Measurements from ENCODE around the gene ZFYVE28.
A peak's percentile ranks its signal among the peaks of the same experiment; 100 is the strongest.

The ZFYVE28 gene

DNA sequence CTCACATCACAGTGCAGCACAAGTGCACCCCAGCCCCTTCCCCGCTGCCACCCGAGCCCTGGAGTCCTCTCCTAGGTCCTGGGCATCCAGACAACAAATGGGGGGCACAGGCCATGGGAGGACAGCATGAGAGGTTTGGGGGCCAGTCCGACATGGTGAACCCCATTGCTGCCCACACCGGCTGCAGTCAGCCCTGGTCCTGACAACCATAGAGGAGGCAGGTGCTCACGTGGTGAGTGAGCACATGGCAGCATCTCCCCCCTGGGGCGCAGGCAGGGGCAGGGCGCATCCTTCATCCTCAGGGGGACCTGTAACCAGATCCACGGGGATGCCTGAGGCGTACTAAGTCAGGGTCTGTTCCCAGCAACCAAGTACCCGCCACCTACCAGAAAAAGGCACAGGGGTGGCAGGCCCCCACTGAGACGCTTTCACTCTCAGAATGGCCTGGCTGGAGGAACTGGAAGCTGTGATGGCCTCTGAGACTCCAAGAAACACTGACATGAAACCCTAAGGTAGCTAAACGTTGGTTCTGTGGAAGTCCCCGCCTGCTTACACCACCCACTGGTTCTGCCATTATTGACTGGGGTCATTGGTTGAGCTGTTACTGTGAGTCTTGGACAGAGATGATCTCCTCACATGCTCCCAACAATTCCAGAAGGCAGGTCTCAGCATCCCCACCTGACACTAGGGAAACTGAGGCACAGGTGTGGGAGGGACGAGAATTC is 6.5 kb downstream of the ZFYVE28 start:
- Mint-ChIP-seq H3K27me3 (peaks cover 26% of the 10 kb centered on the region), H3K4me3 (peak overlapping the region; percentile 63 to 87), H3K9me3 (no peaks in the 10 kb centered on the region), H3K27ac (peak overlapping the region; percentile 34 to 92), H3K4me1 (peaks cover 73% of the 10 kb centered on the region)
- ATAC-seq (peak; percentile 21), DNase-seq (peak; percentile 42 to 57)

DNA sequence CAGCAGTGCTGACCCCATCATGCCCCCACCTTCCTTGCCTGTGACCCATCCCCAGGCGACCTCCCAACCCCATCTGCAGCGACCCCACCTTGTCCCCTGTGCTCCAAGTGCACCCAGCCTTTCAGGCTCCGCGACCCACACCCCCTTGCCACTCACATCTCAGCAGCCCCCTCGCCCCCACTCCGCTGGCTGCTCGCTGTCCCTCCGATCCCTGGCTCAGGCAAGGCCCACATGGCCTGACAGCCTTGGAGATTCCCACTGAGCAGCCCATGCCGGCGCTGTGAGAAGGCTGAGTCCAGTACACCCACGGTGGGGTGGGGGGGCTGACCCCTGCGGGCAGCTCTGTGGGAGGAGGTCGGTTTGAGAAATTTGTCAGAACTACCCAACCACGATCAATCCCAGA is 9.1 kb downstream of the ZFYVE28 start:
- no peak overlapping the region for H3K4me3 Mint-ChIP-seq

DNA sequence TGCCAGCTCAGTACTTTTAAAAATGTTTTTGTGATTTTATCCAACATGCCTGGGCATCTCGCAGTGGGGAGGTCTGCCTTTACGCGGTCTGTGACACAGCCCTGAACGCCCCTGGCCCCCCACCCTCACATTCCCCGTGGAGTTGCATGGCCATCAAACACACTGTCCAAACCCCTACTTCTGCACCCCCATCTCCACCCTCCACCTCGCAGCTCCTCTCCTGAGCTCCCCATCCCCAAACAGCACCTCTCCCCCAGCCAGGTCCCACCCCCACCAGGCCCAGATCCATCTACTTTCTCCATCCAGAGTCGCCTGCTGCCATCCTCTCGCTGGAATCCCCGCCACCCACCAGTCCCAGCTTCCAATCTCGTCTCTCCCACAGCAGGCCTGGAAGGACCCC is 9.5 kb downstream of the ZFYVE28 start:
- Mint-ChIP-seq H3K9me3 (no peaks in the 10 kb centered on the region), H3K27me3 (no peaks in the 10 kb centered on the region), H3K4me1 (peaks cover 58% of the 10 kb centered on the region), H3K4me3 (no peak overlapping the region), H3K27ac (no peak overlapping the region)
- DNase-seq = no peak
- no peak for ATAC-seq

More for the DNA sequence above, 9.1 kb downstream of the ZFYVE28 start:
- H3K9me3 Mint-ChIP-seq = no peaks in the 10 kb centered on the region
- DNase-seq (no peak), ATAC-seq (no peak)
- H3K4me1 Mint-ChIP-seq = peaks cover 62% of the 10 kb centered on the region
- H3K27ac Mint-ChIP-seq = no peak overlapping the region
- peaks cover 2% of the 10 kb centered on the region for H3K27me3 Mint-ChIP-seq

DNA sequence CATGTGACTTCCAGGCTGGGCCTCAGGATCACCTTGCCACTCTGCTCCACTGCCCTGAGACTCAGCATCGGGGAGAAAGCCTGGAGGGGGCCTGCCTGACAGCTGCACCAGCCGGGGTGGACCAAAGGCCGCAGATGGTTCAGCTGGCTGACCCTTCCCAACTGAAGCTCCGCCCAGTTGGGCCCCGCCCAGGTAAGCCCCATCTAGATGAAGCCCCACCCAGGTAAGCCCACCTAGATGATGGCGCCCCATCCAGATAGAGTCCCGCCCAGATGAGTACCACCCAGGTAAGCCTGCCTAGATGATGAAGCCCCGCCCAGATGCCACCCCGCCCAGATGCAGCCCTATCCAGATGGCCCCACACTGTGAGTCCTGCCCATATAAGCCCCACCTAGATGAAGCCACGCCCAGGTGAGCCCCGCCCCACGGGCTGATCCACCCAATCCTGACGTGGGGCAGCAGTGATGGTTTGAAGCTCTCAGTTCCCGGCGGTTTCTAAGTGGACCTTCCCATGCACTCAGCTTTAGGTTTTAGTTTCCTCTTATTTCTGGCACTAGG is 10.0 kb downstream of the ZFYVE28 start:
- no peak overlapping the region for H3K4me3 Mint-ChIP-seq
- no peaks in the 10 kb centered on the region for H3K27me3 Mint-ChIP-seq
- peaks cover 53% of the 10 kb centered on the region for H3K4me1 Mint-ChIP-seq
- ATAC-seq (no peak), DNase-seq (peak in 1 of 2 donors; percentile 28)
- H3K9me3 Mint-ChIP-seq = no peaks in the 10 kb centered on the region
- H3K27ac Mint-ChIP-seq = no peak overlapping the region

DNA sequence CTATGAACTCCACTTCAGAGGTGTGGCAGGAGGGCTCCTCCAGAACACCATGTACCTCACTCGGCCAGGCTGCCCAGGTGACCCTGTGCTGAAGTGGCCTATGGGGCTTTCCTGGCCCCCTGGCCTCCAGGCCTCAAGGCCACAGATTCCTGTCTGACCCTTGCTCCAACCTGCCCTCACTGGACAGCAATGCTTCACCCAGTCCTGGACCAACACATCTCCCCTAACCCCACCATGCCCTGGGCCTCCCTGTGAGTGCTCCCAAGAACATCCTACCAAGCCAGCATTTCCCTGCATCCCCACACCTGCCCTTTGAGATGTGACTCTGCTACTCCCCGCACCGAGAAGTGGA is 10.5 kb downstream of the ZFYVE28 start:
- peaks cover 3% of the 10 kb centered on the region for H3K27me3 Mint-ChIP-seq
- H3K4me1 Mint-ChIP-seq = peaks cover 48% of the 10 kb centered on the region
- no peak overlapping the region for H3K4me3 Mint-ChIP-seq
- H3K27ac Mint-ChIP-seq = no peak overlapping the region
- ATAC-seq (no peak), DNase-seq (no peak)
- H3K9me3 Mint-ChIP-seq = no peaks in the 10 kb centered on the region

DNA sequence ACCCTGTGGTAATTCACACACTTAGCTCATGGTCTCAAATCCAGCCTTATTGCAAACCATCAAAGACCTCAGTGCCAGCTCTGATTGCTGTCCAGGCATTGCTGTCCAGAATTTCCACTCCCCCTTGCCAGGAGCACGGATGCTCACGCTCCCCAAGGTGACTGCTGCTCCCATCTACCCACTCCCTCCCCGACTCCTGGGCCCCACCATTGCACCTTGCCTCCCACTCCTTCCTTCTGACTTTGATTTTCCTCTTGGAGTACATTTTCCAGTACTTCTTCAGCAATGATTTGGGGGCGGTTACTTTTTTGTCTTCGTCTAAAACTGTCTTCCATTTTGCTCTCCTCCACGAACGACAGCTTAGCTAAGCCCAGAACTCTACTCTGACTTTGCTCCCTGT is 11.5 kb downstream of the ZFYVE28 start:
- ATAC-seq = no peak
- Mint-ChIP-seq H3K27ac (no peak overlapping the region), H3K4me1 (peaks cover 45% of the 10 kb centered on the region), H3K27me3 (peaks cover 13% of the 10 kb centered on the region), H3K9me3 (no peaks in the 10 kb centered on the region), H3K4me3 (no peak overlapping the region)
- DNase-seq = no peak

DNA sequence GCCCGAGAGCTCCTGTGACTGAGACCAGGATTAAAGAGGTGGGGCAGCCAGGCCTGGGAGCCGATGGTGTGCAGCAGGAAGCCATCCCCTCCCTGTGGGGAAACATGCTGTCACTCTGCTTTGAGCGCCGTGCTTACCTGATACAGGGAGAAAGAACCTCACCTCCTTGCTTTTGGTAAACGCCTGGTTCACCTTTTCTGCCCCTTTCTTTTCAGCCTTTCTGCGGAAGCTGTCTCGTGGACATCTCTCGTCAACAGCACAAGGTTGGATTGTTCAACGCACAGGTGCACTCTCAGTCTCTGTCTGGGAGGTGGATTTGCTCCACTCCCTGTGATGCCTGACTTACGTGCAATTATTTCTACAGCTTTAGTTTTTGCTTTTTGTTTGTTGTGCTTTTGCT is 12.0 kb downstream of the ZFYVE28 start:
- H3K27me3 Mint-ChIP-seq = peaks cover 18% of the 10 kb centered on the region
- no peak overlapping the region for H3K27ac Mint-ChIP-seq
- DNase-seq = no peak
- peaks cover 45% of the 10 kb centered on the region for H3K4me1 Mint-ChIP-seq
- no peak for ATAC-seq
- H3K4me3 Mint-ChIP-seq = no peak overlapping the region
- H3K9me3 Mint-ChIP-seq = no peaks in the 10 kb centered on the region

DNA sequence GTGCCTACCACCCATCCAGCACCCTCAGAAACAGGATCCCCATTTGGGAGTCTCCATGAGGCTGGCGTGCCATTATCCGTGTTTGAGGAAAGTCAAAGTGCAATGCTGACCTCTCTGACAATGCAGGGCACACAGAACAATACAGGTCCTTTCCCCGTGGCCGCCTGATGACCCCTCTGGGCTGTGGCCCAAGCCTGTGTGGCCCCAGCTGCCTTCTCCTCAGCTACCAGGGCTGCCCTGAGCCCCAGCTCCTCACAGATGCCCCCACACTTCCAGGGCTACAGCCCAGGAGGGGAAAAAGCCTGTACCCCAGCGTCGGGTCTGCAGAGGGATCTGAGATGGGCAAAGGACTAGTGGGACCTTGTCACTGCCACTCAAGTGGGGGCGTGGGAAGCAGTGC is 15.5 kb downstream of the ZFYVE28 start:
- no peak overlapping the region for H3K27ac Mint-ChIP-seq
- H3K4me1 Mint-ChIP-seq = peaks cover 20% of the 10 kb centered on the region
- H3K4me3 Mint-ChIP-seq = no peak overlapping the region
- DNase-seq (no peak), ATAC-seq (no peak)
- H3K27me3 Mint-ChIP-seq = peaks cover 19% of the 10 kb centered on the region
- H3K9me3 Mint-ChIP-seq = no peaks in the 10 kb centered on the region

DNA sequence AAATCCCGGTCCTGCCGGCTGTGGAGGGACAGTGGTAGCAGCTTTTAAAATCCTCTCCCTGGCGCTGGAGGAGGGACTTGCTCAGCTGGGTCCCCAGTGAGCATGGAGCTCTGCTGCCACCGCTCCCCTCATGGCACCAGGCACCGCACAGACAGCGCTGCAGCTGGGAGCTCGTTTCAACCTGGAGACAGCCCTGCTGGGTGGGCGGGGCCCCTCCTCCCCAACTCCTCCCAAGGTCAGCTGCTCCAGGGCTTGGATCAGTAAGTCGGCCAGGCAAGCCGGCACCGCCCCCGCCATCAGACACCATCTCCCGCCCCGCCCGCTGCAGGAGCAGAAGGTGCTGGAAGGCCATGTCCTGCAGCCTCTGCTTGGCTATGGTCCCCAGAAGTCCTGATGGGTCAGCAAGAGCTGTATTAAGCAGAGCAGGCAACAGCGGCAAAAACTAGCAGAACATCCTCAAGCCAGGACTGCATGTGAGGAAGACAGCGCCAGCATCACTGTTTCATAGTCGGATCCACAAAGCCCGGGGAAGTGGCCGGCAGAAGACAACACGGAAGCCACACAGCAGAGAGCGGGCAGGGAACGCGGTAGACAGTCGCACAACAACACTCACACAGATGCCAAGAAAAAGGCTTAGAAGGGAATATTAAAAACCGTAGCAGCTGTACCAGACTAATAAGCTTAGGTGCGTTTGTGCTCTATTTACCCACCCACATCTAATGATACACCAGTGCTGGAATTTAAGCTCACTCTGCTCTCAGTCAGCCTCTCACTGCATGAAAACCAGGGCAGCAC is 16.2 kb downstream of the ZFYVE28 start:
- peaks cover 19% of the 10 kb centered on the region for H3K27me3 Mint-ChIP-seq
- ATAC-seq (peak; percentile 37), DNase-seq (peak in 1 of 2 donors; percentile 25)
- H3K4me1 Mint-ChIP-seq = peaks cover 19% of the 10 kb centered on the region
- no peaks in the 10 kb centered on the region for H3K9me3 Mint-ChIP-seq
- peak overlapping the region; percentile 58 to 74 for H3K4me3 Mint-ChIP-seq
- H3K27ac Mint-ChIP-seq = no peak overlapping the region

DNA sequence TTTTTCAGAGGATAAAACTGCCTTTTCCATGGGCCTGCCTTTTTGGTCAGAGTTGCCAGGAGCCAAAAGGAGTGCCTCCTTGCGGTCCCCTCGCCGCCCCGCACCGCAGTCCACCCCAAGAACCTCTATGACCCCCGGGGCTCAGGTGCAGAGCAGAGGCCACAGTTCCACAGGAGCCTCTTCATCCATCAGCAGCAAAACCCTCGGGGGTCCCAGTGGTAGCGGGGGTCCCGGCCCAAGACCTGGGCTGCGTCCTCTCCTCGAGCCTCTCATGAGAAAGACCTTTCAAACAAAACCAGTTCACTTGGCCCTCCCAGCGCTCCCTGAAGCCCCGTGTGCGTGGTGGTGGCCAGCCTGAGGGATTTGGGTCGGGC is 16.8 kb downstream of the ZFYVE28 start:
- Mint-ChIP-seq H3K27ac (no peak overlapping the region), H3K9me3 (no peaks in the 10 kb centered on the region), H3K27me3 (peaks cover 19% of the 10 kb centered on the region), H3K4me1 (peaks cover 14% of the 10 kb centered on the region), H3K4me3 (peak overlapping the region; percentile 58 to 74)
- ATAC-seq (peak; percentile 10), DNase-seq (no peak)

DNA sequence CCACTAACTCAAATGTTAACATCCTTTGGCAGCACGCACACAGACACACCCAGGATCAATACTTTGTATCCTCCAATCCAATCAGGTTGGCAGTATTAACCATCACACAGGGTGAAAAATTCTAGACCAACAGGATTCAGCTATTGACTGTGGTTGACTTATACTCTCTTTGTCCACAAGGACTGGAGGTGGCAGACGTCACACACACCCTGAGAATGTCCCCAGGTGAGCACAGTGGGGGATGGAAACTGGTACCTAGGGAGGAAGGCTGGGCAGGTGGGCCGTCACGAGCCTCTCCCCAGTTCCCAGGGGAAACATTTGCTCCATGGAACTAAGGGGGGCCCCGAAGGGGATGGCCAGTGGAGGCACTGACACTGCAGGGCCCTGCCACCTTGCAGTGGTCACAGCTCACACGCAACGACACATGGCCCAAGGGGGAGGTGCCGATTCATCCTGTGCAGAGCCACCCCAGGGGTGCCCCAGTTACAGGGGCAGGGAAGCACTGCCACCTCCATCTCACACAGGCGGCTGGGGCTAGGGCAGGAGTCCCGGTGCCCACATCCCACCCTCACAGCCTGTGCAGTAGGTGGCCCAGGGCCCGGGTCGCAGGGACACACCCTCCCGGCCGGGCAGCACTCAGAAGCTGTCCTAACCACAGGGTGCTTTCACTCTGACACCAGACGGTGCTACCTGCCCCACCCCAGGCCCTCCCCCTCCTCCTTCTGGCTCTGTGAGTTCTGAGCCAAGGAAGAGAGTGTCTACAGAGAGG is 17.4 kb downstream of the ZFYVE28 start:
- Mint-ChIP-seq H3K27me3 (peaks cover 19% of the 10 kb centered on the region), H3K9me3 (no peaks in the 10 kb centered on the region), H3K27ac (no peak overlapping the region), H3K4me1 (peaks cover 14% of the 10 kb centered on the region), H3K4me3 (peak overlapping the region in 1 of 2 donors; percentile 74)
- no peak for DNase-seq
- ATAC-seq = peak; percentile 64

DNA sequence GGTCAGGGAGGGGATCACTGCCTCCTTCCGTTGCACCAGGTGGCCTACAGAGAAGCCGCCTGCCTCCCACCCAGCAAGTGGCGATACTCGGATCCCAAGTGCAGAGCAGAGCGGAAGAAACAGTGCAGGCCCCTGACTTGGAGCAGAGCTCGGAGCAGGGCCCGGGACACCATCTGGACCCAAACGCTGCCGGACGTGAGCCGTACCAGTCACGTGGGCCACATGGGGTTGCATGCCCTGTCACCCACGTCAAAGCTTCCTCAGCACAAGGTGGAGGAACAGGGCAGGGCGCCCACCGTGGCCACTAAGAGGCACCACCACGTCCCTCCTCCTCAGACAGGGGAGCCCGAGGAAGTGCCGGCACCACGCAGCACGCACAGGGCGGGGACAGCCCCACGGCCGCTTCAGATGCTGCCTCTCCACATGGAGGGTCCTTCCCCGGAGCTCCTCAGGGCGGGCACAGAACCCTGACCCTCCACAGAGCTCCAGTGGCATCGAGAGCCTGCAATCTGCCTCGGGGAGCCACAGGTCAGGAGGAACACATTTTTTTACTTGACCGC is 18.7 kb downstream of the ZFYVE28 start:
- DNase-seq (no peak), ATAC-seq (no peak)
- no peak overlapping the region for H3K4me3 Mint-ChIP-seq
- peaks cover 27% of the 10 kb centered on the region for H3K27me3 Mint-ChIP-seq
- peaks cover 14% of the 10 kb centered on the region for H3K4me1 Mint-ChIP-seq
- H3K27ac Mint-ChIP-seq = no peak overlapping the region
- no peaks in the 10 kb centered on the region for H3K9me3 Mint-ChIP-seq

DNA sequence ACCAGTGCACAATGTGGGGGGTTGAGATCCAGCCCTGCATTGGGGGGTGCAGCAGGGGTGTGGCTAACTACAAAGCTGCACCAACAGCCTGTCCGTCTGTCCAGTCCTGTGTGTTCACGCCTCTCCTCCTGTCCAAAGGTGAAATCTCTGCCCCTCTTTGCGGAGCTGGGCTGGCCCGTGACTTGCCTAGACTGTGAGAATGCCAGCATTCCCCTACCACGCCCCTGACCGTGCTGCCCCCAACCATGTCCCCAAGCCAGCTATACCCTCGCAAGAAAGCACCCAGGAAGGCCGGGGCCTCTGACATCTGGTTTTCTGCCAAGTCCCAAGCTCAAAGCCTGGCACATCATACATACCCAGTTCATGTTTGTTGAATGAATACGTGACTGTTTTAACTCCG is 19.2 kb downstream of the ZFYVE28 start:
- Mint-ChIP-seq H3K27me3 (peaks cover 32% of the 10 kb centered on the region), H3K4me3 (no peak overlapping the region), H3K27ac (no peak overlapping the region), H3K9me3 (no peaks in the 10 kb centered on the region), H3K4me1 (peaks cover 18% of the 10 kb centered on the region)
- ATAC-seq (no peak), DNase-seq (no peak)

DNA sequence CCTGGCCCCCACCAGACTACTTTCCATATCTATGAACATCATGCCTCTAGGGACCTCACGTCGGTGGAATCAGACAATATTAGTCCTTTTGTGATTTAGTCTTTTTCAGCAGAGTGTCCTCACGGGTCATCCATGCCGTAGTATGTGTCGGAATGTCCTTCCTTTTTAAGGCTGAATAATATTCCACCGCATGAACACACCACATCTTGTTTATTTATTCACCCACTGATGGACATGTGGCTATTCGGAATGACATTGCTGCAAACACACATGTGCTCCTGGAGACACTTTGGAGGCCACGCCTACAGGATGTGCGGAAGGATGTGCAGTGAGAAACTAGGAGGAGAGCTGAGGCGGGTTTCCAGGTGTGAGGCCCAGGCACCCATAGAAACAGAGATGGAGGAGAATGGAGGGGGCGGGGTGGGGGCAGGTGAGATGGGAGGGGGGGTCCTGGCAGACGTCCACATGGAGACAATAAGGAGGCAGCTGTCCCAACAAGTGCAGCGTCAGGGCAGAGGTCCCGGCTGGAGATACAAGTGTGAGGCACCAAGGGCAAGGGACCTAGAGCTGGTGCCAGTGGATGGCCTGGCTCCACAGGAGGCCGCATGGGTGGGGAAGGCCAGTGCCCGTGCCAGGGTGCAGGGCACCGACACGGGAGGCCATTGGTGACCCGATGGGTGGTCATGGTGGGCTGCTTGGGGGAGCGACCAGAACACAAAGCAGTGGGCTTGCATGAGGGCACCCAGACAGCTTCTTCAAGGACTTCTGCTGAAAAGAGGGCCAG is 20.7 kb downstream of the ZFYVE28 start:
- Mint-ChIP-seq H3K27ac (no peak overlapping the region), H3K9me3 (no peaks in the 10 kb centered on the region), H3K4me1 (peaks cover 32% of the 10 kb centered on the region)

More for the DNA sequence above, 20.7 kb downstream of the ZFYVE28 start:
- DNase-seq (no peak), ATAC-seq (no peak)
- no peak overlapping the region for H3K4me3 Mint-ChIP-seq
- peaks cover 41% of the 10 kb centered on the region for H3K27me3 Mint-ChIP-seq

Measured in stimulated activated naive CD8-positive, alpha-beta T cell treated with anti-CD3 and anti-CD28 coated beads, Interleukin-15, amount 100 ng/mL, for 72 hours (primary cell).